ENCODE data around the gene NKX6-2. TPM values are rescaled to one million over a fixed set of nuclear protein-coding genes. Genes with fewer than 3 reads are reported as not detected.

NKX6-2 gene
- total RNA-seq, 4 donors from 2014 or later: 0.57 TPM; not detected in 3

GRCh38 chr10:132765435-132765834, 20.5 kb downstream of the NKX6-2 start:
- no peaks in the 10 kb centered on the region for H3K27me3 ChIP-seq
- TF ChIP-seq POLR2A (IDR thresholded peaks at IDR 0.05) (no peak), CTCF (IDR thresholded peaks at IDR 0.05) (no peak)
- peak overlapping the region in 1 of 4 donors; percentile 57 for H3K27ac ChIP-seq
- WGBS, 2 donors: 85 to 88% methylated on average over 6 to 7 of the region's 11 CpGs
- H3K9me3 ChIP-seq: no peaks in the 10 kb centered on the region
- DNase-seq: no peak
- H3K4me3 ChIP-seq: no peak overlapping the region
- peaks cover 0 to 10% (median 4%) of the 10 kb centered on the region in 3 donors for H3K4me1 ChIP-seq
- peaks cover 0 to 69% (median 0%) of the 10 kb centered on the region in 3 donors for H3K36me3 ChIP-seq
- intact Hi-C loops (cut with DNase I): no loop called here

- 77 to 78% methylated on average over 8 to 11 of the region's 11 CpGs for WGBS, 2 donors
- TF ChIP-seq CTCF (IDR thresholded peaks at IDR 0.05) (no peak), POLR2A (IDR thresholded peaks at IDR 0.05) (no peak)
- intact Hi-C loops (cut with DNase I): no loop called here
- no peak overlapping the region for H3K4me3 ChIP-seq
- no peaks in the 10 kb centered on the region for H3K27me3 ChIP-seq
- peaks cover 0 to 10% (median 4%) of the 10 kb centered on the region in 3 donors for H3K4me1 ChIP-seq
- DNase-seq: no peak
- H3K36me3 ChIP-seq: peaks cover 0 to 69% (median 7%) of the 10 kb centered on the region in 3 donors
- peak overlapping the region in 1 of 4 donors; percentile 55 for H3K27ac ChIP-seq
- no peaks in the 10 kb centered on the region for H3K9me3 ChIP-seq
These were observed 21.8 kb downstream of the NKX6-2 start for GRCh38 chr10:132764108-132764507.

- intact Hi-C loops (cut with DNase I): no loop called here
- H3K27me3 ChIP-seq: no peaks in the 10 kb centered on the region
- H3K4me1 ChIP-seq: peaks cover 0 to 10% (median 4%) of the 10 kb centered on the region in 3 donors
- H3K36me3 ChIP-seq: peaks cover 0 to 69% (median 7%) of the 10 kb centered on the region in 3 donors
- no peaks in the 10 kb centered on the region for H3K9me3 ChIP-seq
- H3K4me3 ChIP-seq: no peak overlapping the region
- H3K27ac ChIP-seq: peak overlapping the region in 1 of 4 donors; percentile 55
- WGBS, 2 donors: 84 to 93% methylated on average over 3 to 5 of the region's 5 CpGs
- TF ChIP-seq CTCF (IDR thresholded peaks at IDR 0.05) (no peak), POLR2A (IDR thresholded peaks at IDR 0.05) (no peak)
- no peak for DNase-seq
These were observed 22.4 kb downstream of the NKX6-2 start for GRCh38 chr10:132763545-132763944.

GRCh38 chr10:132762267-132762666, 23.7 kb downstream of the NKX6-2 start:
- H3K27me3 ChIP-seq: no peaks in the 10 kb centered on the region
- intact Hi-C loops (cut with DNase I): no loop called here
- 72 to 79% methylated on average over 6 of the region's 6 CpGs for WGBS, 2 donors
- H3K36me3 ChIP-seq: peaks cover 0 to 68% (median 7%) of the 10 kb centered on the region in 3 donors
- no peak overlapping the region for H3K4me3 ChIP-seq
- TF ChIP-seq POLR2A (IDR thresholded peaks at IDR 0.05) (no peak), CTCF (IDR thresholded peaks at IDR 0.05) (no peak)
- H3K27ac ChIP-seq: no peak overlapping the region
- no peaks in the 10 kb centered on the region for H3K9me3 ChIP-seq
- peaks cover 0 to 10% (median 4%) of the 10 kb centered on the region in 3 donors for H3K4me1 ChIP-seq
- DNase-seq: no peak

GRCh38 chr10:132761395-132762060, 24.4 kb downstream of the NKX6-2 start:
- Histone ChIP-seq H3K9me3 (no peaks in the 10 kb centered on the region), H3K4me1 (peaks cover 0 to 10% (median 4%) of the 10 kb centered on the region in 3 donors), H3K36me3 (peaks cover 0 to 73% (median 7%) of the 10 kb centered on the region in 3 donors), H3K27ac (no peak overlapping the region), H3K27me3 (no peaks in the 10 kb centered on the region), H3K4me3 (no peak overlapping the region)
- DNase-seq: no peak
- intact Hi-C loops (cut with DNase I): no loop called here
- 94% methylated on average over 7 to 10 of the region's 11 CpGs for WGBS, 2 donors
- TF ChIP-seq POLR2A (IDR thresholded peaks at IDR 0.05) (no peak), CTCF (IDR thresholded peaks at IDR 0.05) (no peak)

Measured in esophagus squamous epithelium (tissue), 5 donors.